Colonic mucosa (tissue), 4 donors: Measurements from ENCODE around the gene ZNHIT2. TPM values are rescaled to one million over a fixed set of nuclear protein-coding genes. Genes with fewer than 3 reads are reported as not detected.

Source experiments
- DNase-seq: peaks from one replicate; pipeline ENCODE4 v3.0.0-alpha.2; 2020
- H3K27ac ChIP-seq: fragments of 200-600 bp; one replicate; pipeline ENCODE4 v1.8.0; 2021
- H3K27me3 ChIP-seq: fragments of 200-600 bp; one replicate; pipeline ENCODE4 v1.8.0; 2021
- H3K36me3 ChIP-seq: fragments of 200-600 bp; one replicate; pipeline ENCODE4 v1.8.0; 2021
- H3K4me1 ChIP-seq: fragments of 200-600 bp; one replicate; pipeline ENCODE4 v1.8.0; 2021; ENCODE audit warnings: mild to moderate bottlenecking
- H3K4me3 ChIP-seq: fragments of 200-600 bp; one replicate; pipeline ENCODE4 v1.8.0; 2021
- H3K9ac ChIP-seq, 2 donors: one replicate each; pipeline ENCODE4 v1.7.0; 2013; ENCODE audit warnings: control low read depth in 2 of 2, low read depth in 2 of 2, low read length in 2 of 2
- H3K9me3 ChIP-seq: fragments of 200-600 bp; one replicate; pipeline ENCODE4 v1.8.0; 2021
- intact Hi-C: fragments of 100-400 bp; cut with DNase I; formaldehyde crosslinking; loops from one replicate; pipeline ENCODE4 v1.14.1; 2022
- total RNA-seq, 2 donors: library from RNA; stranded (reverse); fragmentation: NEBNext Ultra II Directional in 1 of 2; extraction: Animal tissue kit (Norgen Biotek cat#: 25700) in 1 of 2; gene quantifications; one replicate each; pipeline ENCODE4 v1.2.1, GENCODE V29; 2021
- TF ChIP-seq, protein P1 (sequence below): fragments of 200-600 bp; IDR thresholded peaks from one replicate; pipeline ENCODE4 v1.8.0; 2022; ENCODE audit warnings: antibody characterized with exemption, mild to moderate bottlenecking
- donor health status: healthy.
- donor health status: DM: no; HTN: no; CAD: no.
- donor health status: DM: no; HTN: no; CAD: no.

ZNHIT2 gene
- total RNA-seq, 2 donors from 2014 or later = 8.1 to 17.3 TPM

DNA sequence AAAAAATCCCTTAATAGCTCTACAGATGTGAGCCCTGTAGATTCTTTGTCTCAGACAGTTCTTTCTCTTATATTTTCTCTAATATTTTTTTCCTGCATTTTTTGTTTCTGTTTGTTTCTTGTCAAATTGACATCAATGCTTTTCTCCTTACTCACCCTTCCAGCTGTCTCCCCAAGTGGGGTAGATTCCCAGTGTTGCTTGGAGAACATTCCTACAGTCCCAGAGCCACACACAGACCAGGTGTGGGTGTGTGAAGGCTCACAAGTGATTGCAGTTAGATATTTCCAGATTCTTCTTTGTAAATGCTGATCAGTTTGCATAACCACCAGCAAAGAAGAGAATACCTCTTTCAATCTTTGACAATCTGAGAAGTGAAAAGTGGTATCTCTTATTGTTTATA lies 14.0 kb downstream of the ZNHIT2 start:
- Histone ChIP-seq H3K36me3 (no peaks in the 10 kb centered on the region), H3K4me3 (no peak overlapping the region), H3K27me3 (no peaks in the 10 kb centered on the region), H3K4me1 (no peaks in the 10 kb centered on the region), H3K9ac (no peak overlapping the region), H3K27ac (no peak overlapping the region), H3K9me3 (no peaks in the 10 kb centered on the region)
- no peak for DNase-seq
- TF ChIP-seq, protein P1, sequence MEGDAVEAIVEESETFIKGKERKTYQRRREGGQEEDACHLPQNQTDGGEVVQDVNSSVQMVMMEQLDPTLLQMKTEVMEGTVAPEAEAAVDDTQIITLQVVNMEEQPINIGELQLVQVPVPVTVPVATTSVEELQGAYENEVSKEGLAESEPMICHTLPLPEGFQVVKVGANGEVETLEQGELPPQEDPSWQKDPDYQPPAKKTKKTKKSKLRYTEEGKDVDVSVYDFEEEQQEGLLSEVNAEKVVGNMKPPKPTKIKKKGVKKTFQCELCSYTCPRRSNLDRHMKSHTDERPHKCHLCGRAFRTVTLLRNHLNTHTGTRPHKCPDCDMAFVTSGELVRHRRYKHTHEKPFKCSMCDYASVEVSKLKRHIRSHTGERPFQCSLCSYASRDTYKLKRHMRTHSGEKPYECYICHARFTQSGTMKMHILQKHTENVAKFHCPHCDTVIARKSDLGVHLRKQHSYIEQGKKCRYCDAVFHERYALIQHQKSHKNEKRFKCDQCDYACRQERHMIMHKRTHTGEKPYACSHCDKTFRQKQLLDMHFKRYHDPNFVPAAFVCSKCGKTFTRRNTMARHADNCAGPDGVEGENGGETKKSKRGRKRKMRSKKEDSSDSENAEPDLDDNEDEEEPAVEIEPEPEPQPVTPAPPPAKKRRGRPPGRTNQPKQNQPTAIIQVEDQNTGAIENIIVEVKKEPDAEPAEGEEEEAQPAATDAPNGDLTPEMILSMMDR = no peak
- intact Hi-C loops = no loop called here

DNA sequence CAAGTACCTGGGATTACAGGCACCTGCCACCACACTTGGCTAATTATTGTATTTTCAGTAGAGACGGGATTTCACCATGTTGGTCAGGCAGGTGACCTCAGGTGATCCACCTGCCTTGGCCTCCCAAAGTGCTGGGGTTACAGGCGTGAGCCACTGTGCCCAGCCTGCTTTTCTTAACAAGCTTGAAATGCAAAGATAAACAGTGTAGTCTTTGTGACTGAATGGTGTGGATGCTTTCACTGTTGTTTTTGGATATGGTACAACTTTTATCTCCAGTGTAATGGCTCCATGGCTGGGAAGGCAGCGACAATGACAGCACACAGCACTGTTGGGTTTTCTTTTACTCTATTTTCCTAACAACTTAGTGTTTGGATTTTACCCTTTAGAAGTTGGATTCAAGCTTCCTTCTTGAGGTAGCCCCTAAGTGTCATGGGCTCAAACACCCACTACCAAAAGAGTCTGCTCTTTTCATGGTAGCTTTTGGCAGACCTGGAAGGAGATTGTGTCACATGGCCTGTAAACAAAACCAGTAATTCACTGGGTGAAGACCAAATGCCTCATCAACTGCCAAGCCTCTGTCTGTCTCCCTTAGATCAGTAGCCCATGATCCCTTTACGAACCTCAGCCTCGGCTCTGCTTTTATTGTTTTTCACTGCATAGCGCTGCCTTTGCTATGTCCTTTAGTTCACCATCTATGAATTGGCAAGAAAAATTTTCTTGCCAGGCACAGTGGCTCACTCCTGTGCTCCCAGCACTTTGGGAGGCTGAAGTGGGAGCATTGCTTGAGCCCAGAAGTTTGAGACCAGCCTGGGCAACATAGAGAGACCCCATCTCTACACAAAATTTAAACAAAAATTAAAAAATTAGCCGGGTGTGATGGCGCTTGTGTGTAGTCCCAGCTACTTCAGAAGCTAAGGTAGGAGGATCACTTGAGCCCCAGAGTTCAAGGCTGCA lies 15.1 kb downstream of the ZNHIT2 start:
- intact Hi-C loops = no loop called here
- H3K36me3 ChIP-seq = no peaks in the 10 kb centered on the region

DNA sequence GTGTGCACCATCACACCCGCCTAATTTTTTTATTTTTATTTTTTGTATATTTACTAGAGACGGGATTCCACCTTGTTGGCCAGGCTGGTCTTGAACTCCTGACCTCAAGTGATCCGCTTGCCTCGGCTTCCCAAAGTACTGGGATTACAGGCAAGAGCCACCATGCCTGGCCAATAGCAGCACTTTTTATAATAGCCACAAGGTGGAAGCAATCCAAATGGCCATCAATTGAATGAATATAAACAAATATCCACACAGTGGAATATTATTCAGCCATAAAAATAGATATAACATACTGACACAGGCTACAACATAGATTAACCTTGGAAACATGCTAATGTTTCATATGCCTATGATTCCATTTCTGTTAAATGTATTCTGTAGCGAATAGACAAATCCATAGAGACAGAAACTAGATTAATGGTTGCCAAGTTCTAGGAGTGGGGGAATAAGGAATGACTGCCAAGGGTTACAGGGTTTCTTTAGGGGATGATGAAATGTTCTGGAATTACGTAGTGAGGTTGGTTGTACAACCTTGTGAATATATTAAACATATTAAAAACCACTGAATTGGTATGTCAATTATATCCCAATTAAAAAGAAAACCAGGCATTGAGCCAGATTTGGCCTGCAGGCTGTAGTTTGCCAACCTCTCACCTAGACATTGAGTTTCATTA lies 16.7 kb downstream of the ZNHIT2 start:
- intact Hi-C loops = no loop called here
- Histone ChIP-seq H3K4me3 (no peak overlapping the region), H3K27me3 (no peaks in the 10 kb centered on the region), H3K27ac (no peak overlapping the region), H3K9me3 (no peaks in the 10 kb centered on the region), H3K4me1 (peaks cover 7% of the 10 kb centered on the region), H3K36me3 (no peaks in the 10 kb centered on the region), H3K9ac (no peak overlapping the region)
- TF ChIP-seq, protein P1 = no peak
- no peak for DNase-seq

More for the DNA sequence above, 15.1 kb downstream of the ZNHIT2 start:
- H3K9me3 ChIP-seq = no peaks in the 10 kb centered on the region
- no peak overlapping the region for H3K9ac ChIP-seq
- TF ChIP-seq, protein P1 = no peak
- DNase-seq = no peak
- H3K4me3 ChIP-seq = no peak overlapping the region
- H3K4me1 ChIP-seq = peaks cover 1% of the 10 kb centered on the region
- no peaks in the 10 kb centered on the region for H3K27me3 ChIP-seq
- H3K27ac ChIP-seq = no peak overlapping the region

DNA sequence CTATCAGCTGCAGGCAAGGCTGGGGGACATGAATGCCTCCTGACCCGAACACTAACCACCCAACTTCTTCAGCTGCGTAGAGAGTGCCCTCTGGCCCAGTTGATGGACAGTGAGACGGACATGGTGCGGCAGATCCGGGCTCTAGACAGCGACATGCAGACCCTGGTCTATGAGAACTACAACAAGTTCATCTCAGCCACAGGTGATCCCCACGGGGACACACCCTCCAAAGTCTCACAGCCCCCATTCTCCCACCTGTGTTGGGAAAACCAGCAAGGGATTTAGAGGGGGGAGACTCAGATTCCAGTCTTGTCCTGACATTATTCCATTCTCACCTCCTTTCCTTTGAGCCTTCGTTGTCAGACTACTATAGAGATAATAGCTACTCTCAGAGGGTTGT lies 20.6 kb downstream of the ZNHIT2 start:
- Histone ChIP-seq H3K4me3 (peak overlapping the region; percentile 85), H3K4me1 (peaks cover 7% of the 10 kb centered on the region), H3K27ac (peak overlapping the region; percentile 90), H3K36me3 (no peaks in the 10 kb centered on the region), H3K27me3 (no peaks in the 10 kb centered on the region), H3K9ac (peak overlapping the region; percentile 79 to 82), H3K9me3 (no peaks in the 10 kb centered on the region)
- no peak for DNase-seq
- intact Hi-C loops = no loop called here
- TF ChIP-seq, protein P1 = no peak

DNA sequence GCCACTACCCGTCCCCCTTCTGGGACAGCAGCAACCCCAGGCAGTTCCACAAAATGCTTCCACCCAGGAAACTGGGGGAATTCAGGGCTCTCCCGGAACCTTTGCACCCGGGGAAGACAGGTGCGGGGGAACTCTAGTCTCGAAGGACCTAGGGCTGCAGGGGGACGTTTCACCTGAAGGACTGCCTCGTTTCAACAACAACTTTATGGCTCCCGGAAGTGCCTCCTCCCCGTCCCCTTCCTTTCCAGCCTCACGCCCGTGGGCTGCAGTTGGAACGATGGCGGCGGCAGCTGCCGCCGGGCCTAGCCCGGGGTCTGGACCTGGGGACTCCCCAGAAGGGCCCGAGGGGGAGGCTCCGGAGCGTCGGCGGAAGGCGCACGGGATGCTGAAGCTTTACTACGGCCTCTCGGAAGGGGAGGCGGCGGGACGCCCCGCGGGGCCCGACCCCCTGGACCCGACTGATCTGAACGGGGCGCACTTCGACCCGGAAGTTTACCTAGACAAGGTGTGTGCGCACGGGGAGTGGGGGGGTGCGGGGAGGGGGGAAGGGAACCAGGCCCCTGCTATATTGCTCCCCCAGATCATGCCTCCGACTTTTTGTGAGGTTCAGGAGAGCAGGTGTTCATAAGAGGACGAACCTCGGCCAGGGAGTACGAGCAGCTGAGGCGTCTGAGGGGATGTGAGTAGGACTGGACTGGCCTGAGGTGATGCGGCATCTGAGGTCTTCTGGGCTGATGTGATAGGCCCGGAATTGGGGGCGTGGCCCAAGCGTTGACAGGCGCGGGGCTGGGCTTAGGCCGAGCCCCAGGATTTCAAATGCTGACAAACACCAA lies 21.3 kb downstream of the ZNHIT2 start, which contains the start of gene VPS51:
Gene VPS51, plus strand, starts transcription at position 241 of the 833 bp plus-strand sequence. Its CDS starts 37 bp downstream, at position 278.
- intact Hi-C loops = no loop called here
- Histone ChIP-seq H3K4me3 (peak within 1 kb of the TSS; percentile 85), H3K9ac (peak within 1 kb of the TSS; percentile 79 to 82), H3K36me3 (no peaks in the 10 kb centered on the region), H3K27me3 (no peaks in the 10 kb centered on the region), H3K4me1 (peaks cover 7% of the 10 kb centered on the region), H3K27ac (peak within 1 kb of the TSS; percentile 90), H3K9me3 (no peaks in the 10 kb centered on the region)
- DNase-seq = peak; percentile 92
- TF ChIP-seq, protein P1 = no peak
